Measurements from ENCODE around the gene PSMB7.

GRCh38 chr9:124348363-124348762 lies 66.9 kb downstream of the PSMB7 start:
- TF ChIP-seq CTCF (IDR thresholded peaks at IDR 0.05) (no peak), POLR2A (IDR thresholded peaks at IDR 0.05) (no peak)

All from lower leg skin (tissue), 3 donors.